H9 (cell line): Measurements from ENCODE around the gene CRAMP1. TPM values are rescaled to one million over a fixed set of nuclear protein-coding genes. Genes with fewer than 3 reads are reported as not detected.

Source experiments
- DNase-seq: peaks from one replicate; pipeline ENCODE4 v3.0.0-alpha.2; 2017
- H2AFZ ChIP-seq: one replicate; pipeline ENCODE4 v1.6.1; 2013; ENCODE audit warnings: mild to moderate bottlenecking, low read length, control low read depth, moderate library complexity
- H2AK5ac ChIP-seq: 2 replicates; pipeline ENCODE4 v1.6.1; 2013; ENCODE audit warnings: low read length, control low read depth, mixed read lengths; ENCODE audit not compliant: insufficient read length
- H2BK120ac ChIP-seq: one replicate; pipeline ENCODE4 v1.6.1; 2013; ENCODE audit warnings: low read depth, mild to moderate bottlenecking, low read length, control low read depth, inconsistent platforms; ENCODE audit not compliant: poor library complexity, severe bottlenecking
- H2BK12ac ChIP-seq: 2 replicates; pipeline ENCODE4 v1.6.1; 2013; ENCODE audit warnings: low read length, control low read depth, mixed read lengths, low read depth; ENCODE audit not compliant: insufficient read length
- H2BK15ac ChIP-seq: 2 replicates; pipeline ENCODE4 v1.6.1; 2013; ENCODE audit warnings: low read depth, low read length, control low read depth
- H2BK20ac ChIP-seq: one replicate; pipeline ENCODE4 v1.6.1; 2013; ENCODE audit warnings: low read depth, mild to moderate bottlenecking, low read length, control low read depth, inconsistent platforms; ENCODE audit not compliant: poor library complexity, severe bottlenecking
- H2BK5ac ChIP-seq: 2 replicates; pipeline ENCODE4 v1.6.1; 2013; ENCODE audit warnings: low read length, control low read depth, mixed read lengths; ENCODE audit not compliant: insufficient read length
- H3K14ac ChIP-seq: 2 replicates; pipeline ENCODE4 v1.6.1; 2013; ENCODE audit warnings: low read length, control low read depth; ENCODE audit not compliant: insufficient read depth
- H3K18ac ChIP-seq: 2 replicates; pipeline ENCODE4 v1.6.1; 2013; ENCODE audit warnings: low read depth, mild to moderate bottlenecking, mixed read lengths, low read length, control low read depth; ENCODE audit not compliant: insufficient read length
- H3K23ac ChIP-seq: 2 replicates; pipeline ENCODE4 v1.6.1; 2013; ENCODE audit warnings: low read length, control low read depth, mixed read lengths, low read depth; ENCODE audit not compliant: insufficient read length
- H3K23me2 ChIP-seq: 2 replicates; pipeline ENCODE4 v1.6.1; 2013; ENCODE audit warnings: low read depth, mild to moderate bottlenecking, mixed read lengths, low read length, control low read depth; ENCODE audit not compliant: insufficient read length, poor library complexity, severe bottlenecking
- H3K27ac ChIP-seq: 2 replicates; pipeline ENCODE4 v1.5.1; 2013; ENCODE audit warnings: low read length, control low read depth, mixed read lengths, low read depth; ENCODE audit not compliant: insufficient read length
- H3K27me3 ChIP-seq: 2 replicates; pipeline ENCODE4 v1.6.1; 2013; ENCODE audit warnings: low read length, control low read depth, inconsistent platforms; ENCODE audit not compliant: insufficient read depth
- H3K4ac ChIP-seq: 2 replicates; pipeline ENCODE4 v1.6.1; 2013; ENCODE audit warnings: low read depth, mild to moderate bottlenecking, control low read depth, inconsistent platforms, low read length, moderate library complexity
- H3K4me1 ChIP-seq: 2 replicates; pipeline ENCODE4 v1.6.1; 2013; ENCODE audit warnings: low read length, control low read depth, inconsistent platforms; ENCODE audit not compliant: insufficient read depth
- H3K4me2 ChIP-seq: 2 replicates; pipeline ENCODE4 v1.6.1; 2013; ENCODE audit warnings: low read length, control low read depth, mixed read lengths; ENCODE audit not compliant: insufficient read length, insufficient read depth
- H3K56ac ChIP-seq: 2 replicates; pipeline ENCODE4 v1.6.1; 2013; ENCODE audit warnings: low read depth, mild to moderate bottlenecking, mixed read lengths, low read length, control low read depth; ENCODE audit not compliant: insufficient read length
- H3K79me1 ChIP-seq: 2 replicates; pipeline ENCODE4 v1.6.1; 2013; ENCODE audit warnings: low read depth, mild to moderate bottlenecking, moderate library complexity, low read length, control low read depth, inconsistent platforms; ENCODE audit not compliant: insufficient read depth, poor library complexity, severe bottlenecking
- H3K79me2 ChIP-seq: 2 replicates; pipeline ENCODE4 v1.6.1; 2013; ENCODE audit warnings: low read length, control low read depth, inconsistent platforms; ENCODE audit not compliant: insufficient read depth
- H3K9ac ChIP-seq: 2 replicates; pipeline ENCODE4 v1.6.1; 2013; ENCODE audit warnings: low read length, control low read depth, mixed read lengths; ENCODE audit not compliant: insufficient read length; ENCODE audit errors: extremely low read depth
- H3K9me3 ChIP-seq: one replicate; pipeline ENCODE4 v1.6.1; 2013; ENCODE audit warnings: low read depth, low read length, inconsistent platforms; ENCODE audit not compliant: control insufficient read depth
- H3T11ph ChIP-seq: one replicate; pipeline ENCODE4 v1.6.1; 2013; ENCODE audit warnings: mild to moderate bottlenecking, low read length, control low read depth, inconsistent platforms
- H4K20me1 ChIP-seq: one replicate; pipeline ENCODE4 v1.6.1; 2013; ENCODE audit not compliant: control insufficient read depth, insufficient read length, insufficient read depth
- H4K5ac ChIP-seq: 2 replicates; pipeline ENCODE4 v1.6.1; 2013; ENCODE audit warnings: low read depth, mild to moderate bottlenecking, mixed read lengths, low read length, control low read depth; ENCODE audit not compliant: insufficient read length
- H4K8ac ChIP-seq: replicated peaks from 2 replicates; pipeline ENCODE4 v1.6.1; 2013; ENCODE audit warnings: low read length, control low read depth, mixed read lengths, low read depth; ENCODE audit not compliant: insufficient read length
- H4K91ac ChIP-seq: 2 replicates; pipeline ENCODE4 v1.6.1; 2013; ENCODE audit warnings: low read depth, mild to moderate bottlenecking, moderate library complexity, mixed read lengths, low read length, control low read depth; ENCODE audit not compliant: insufficient read length
- H3K27ac Mint-ChIP-seq, 3 experiments: 2 replicates in 2 of 3; 3 replicates in 1 of 3; pipeline ENCODE4 v1.8.0; 2020 to 2021; ENCODE audit warnings: mixed read lengths in 3 of 3, mild to moderate bottlenecking in 1 of 3, moderate library complexity in 1 of 3
- H3K27me3 Mint-ChIP-seq: 2 replicates; pipeline ENCODE4 v1.8.0; 2021; ENCODE audit warnings: low read depth, mild to moderate bottlenecking, moderate library complexity, mixed read lengths
- H3K36me3 Mint-ChIP-seq, 3 experiments: 2 replicates in 2 of 3; 3 replicates in 1 of 3; pipeline ENCODE4 v1.8.0; 2020 to 2021; ENCODE audit warnings: low read depth in 3 of 3, mixed read lengths in 3 of 3; ENCODE audit not compliant: insufficient read depth in 1 of 3
- H3K4me1 Mint-ChIP-seq, 2 experiments: 2 replicates each; pipeline ENCODE4 v1.8.0; 2020; ENCODE audit warnings: mixed read lengths in 2 of 2
- H3K4me3 Mint-ChIP-seq, 2 experiments: 2 replicates in 1 of 2; 3 replicates in 1 of 2; pipeline ENCODE4 v1.8.0; 2020 to 2021; ENCODE audit warnings: mild to moderate bottlenecking in 2 of 2, mixed read lengths in 2 of 2, moderate library complexity in 1 of 2
- H3K9me3 Mint-ChIP-seq, 2 experiments: 2 replicates in 1 of 2; 3 replicates in 1 of 2; pipeline ENCODE4 v1.8.0; 2020; ENCODE audit warnings: mild to moderate bottlenecking in 2 of 2, mixed read lengths in 2 of 2, moderate library complexity in 1 of 2
- CTCF ChIP-seq: fragments of 200-600 bp; sonication (generic); conservative IDR thresholded peaks from 3 replicates; pipeline ENCODE4 v1.8.0; 2021; ENCODE audit warnings: antibody characterized with exemption, mild to moderate bottlenecking
- WGBS: extraction: QIAGEN DNeasy Blood & Tissue Kit; methylation state at CpG from one replicate; pipeline ENCODE4 v1.1.7; 2013; ENCODE audit warnings: missing lambda C conversion rate, low lambda C conversion rate, mixed read lengths; ENCODE audit not compliant: insufficient read length; ENCODE audit errors: extremely low coverage; 5-methylcytosine and 5-hydroxymethylcytosine counted together
- total RNA-seq: library from RNA; stranded (reverse); gene quantifications from 2 replicates; pipeline ENCODE4 v1.2.1, GENCODE V29; 2021

The CRAMP1 gene
- total RNA-seq, 1 experiment from 2014 or later = 46.2 TPM

- Histone ChIP-seq H3K23me2 (no peaks in the 10 kb centered on the region), H2BK20ac (no peak overlapping the region), H3K9ac (no peak overlapping the region), H2BK15ac (no peak overlapping the region), H3K9me3 (no peaks in the 10 kb centered on the region), H4K5ac (no peak overlapping the region), H3K18ac (no peak overlapping the region), H4K8ac (no peak overlapping the region), H2BK120ac (no peak overlapping the region), H3K56ac (no peak overlapping the region), H3K27me3 (no peaks in the 10 kb centered on the region), H3K4ac (no peak overlapping the region), H2BK5ac (no peak overlapping the region), H3K23ac (no peak overlapping the region), H3K4me2 (no peak overlapping the region), H2BK12ac (no peak overlapping the region), H2AK5ac (no peak overlapping the region), H3K27ac (no peak overlapping the region), H3K4me1 (peaks cover 3% of the 10 kb centered on the region), H3K79me1 (peaks cover 3% of the 10 kb centered on the region), H2AFZ (no peak overlapping the region), H4K91ac (no peak overlapping the region), H4K20me1 (no peaks in the 10 kb centered on the region), H3K79me2 (no peaks in the 10 kb centered on the region; the same call in none of the 2 replicates), H3K14ac (no peak overlapping the region), H3T11ph (no peak overlapping the region)
- Mint-ChIP-seq H3K9me3 (no peaks in the 10 kb centered on the region; a peak in 1 of 5 replicates), H3K4me1 (peaks cover 5 to 15% of the 10 kb centered on the region in 2 experiments; a peak in 2 of 4 replicates), H3K36me3 (peaks cover 31 to 81% (median 68%) of the 10 kb centered on the region in 3 experiments; a peak in 6 of 7 replicates), H3K4me3 (no peak overlapping the region), H3K27me3 (0 out of 2 replicates have a peak, but pooled peaks cover under 1% of the 10 kb centered on the region), H3K27ac (no peak overlapping the region)
- no CpG with 5 or more reads among the region's 3 CpGs for WGBS
- no peak for DNase-seq
- TF ChIP-seq CTCF = no peak
Observed at GRCh38 chr16:1700246-1700645, 88.1 kb downstream of the CRAMP1 start.
